Neural progenitor cell (in vitro differentiated cells): ENCODE results near the gene TOGARAM2.

Experiments
- EZH2phosphoT487 ChIP-seq: fragments of 200-600 bp; sonication (generic); IDR thresholded peaks from 2 replicates; pipeline ENCODE4 v1.6.1; 2017; ENCODE audit warnings: antibody characterized with exemption
- TF ChIP-seq, protein P1 (sequence below): fragments of 200-600 bp; sonication (generic); IDR thresholded peaks from 2 replicates; pipeline ENCODE4 v1.5.1; 2017; ENCODE audit warnings: antibody characterized with exemption, mild to moderate bottlenecking

- TF ChIP-seq, protein P1, sequence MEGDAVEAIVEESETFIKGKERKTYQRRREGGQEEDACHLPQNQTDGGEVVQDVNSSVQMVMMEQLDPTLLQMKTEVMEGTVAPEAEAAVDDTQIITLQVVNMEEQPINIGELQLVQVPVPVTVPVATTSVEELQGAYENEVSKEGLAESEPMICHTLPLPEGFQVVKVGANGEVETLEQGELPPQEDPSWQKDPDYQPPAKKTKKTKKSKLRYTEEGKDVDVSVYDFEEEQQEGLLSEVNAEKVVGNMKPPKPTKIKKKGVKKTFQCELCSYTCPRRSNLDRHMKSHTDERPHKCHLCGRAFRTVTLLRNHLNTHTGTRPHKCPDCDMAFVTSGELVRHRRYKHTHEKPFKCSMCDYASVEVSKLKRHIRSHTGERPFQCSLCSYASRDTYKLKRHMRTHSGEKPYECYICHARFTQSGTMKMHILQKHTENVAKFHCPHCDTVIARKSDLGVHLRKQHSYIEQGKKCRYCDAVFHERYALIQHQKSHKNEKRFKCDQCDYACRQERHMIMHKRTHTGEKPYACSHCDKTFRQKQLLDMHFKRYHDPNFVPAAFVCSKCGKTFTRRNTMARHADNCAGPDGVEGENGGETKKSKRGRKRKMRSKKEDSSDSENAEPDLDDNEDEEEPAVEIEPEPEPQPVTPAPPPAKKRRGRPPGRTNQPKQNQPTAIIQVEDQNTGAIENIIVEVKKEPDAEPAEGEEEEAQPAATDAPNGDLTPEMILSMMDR = no peak
- TF ChIP-seq EZH2phosphoT487 = no peak
These were observed 28.9 kb downstream of the TOGARAM2 start for GRCh38 chr2:29009711-29010677.
